Fibroblast of villous mesenchyme (primary cell): ENCODE measurements around the gene PIGM. TPM values are rescaled to one million over a fixed set of nuclear protein-coding genes. Genes with fewer than 3 reads are reported as not detected.

Experiments
- DNase-seq: peaks from one replicate; pipeline ENCODE4 v3.0.0-alpha.2; 2010; ENCODE audit warnings: low read depth
- H3K4me3 ChIP-seq: 2 replicates; pipeline ENCODE4 v1.5.1; 2011; ENCODE audit warnings: low read depth, mild to moderate bottlenecking, low read length
- total RNA-seq: library from RNA; depleted of rRNA; stranded (reverse); fragments of >200 nt; gene quantifications from 2 replicates; pipeline ENCODE4 v1.2.3, GENCODE V29; 2012
- TF ChIP-seq, protein P1 (sequence below): IDR thresholded peaks from 2 replicates; pipeline ENCODE4 v1.5.1; 2012; ENCODE audit warnings: low read depth, mild to moderate bottlenecking, low read length; ENCODE audit not compliant: insufficient read depth

The PIGM gene
- total RNA-seq, 1 donor: 6.0 TPM

DNA sequence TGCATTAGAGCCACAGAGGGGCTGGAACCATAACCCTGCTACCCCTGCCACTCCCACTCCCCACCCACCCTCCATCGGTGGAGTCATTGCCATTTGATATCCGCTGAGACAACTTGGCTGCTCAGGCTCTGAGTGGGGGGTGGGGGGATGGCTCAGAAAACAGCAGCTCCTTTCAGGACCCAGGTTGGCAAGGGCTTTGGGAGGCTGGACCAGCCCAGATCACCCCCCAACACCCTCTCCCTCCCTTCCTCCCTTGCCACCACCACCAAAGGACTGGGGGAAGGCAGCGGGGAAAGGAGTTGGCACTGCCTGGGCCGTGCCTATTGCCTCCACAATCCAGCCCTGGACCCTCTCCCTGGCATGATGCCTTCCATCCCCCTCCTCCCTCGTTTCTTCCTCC is 36.4 kb upstream of the PIGM start:
- TF ChIP-seq, protein P1, sequence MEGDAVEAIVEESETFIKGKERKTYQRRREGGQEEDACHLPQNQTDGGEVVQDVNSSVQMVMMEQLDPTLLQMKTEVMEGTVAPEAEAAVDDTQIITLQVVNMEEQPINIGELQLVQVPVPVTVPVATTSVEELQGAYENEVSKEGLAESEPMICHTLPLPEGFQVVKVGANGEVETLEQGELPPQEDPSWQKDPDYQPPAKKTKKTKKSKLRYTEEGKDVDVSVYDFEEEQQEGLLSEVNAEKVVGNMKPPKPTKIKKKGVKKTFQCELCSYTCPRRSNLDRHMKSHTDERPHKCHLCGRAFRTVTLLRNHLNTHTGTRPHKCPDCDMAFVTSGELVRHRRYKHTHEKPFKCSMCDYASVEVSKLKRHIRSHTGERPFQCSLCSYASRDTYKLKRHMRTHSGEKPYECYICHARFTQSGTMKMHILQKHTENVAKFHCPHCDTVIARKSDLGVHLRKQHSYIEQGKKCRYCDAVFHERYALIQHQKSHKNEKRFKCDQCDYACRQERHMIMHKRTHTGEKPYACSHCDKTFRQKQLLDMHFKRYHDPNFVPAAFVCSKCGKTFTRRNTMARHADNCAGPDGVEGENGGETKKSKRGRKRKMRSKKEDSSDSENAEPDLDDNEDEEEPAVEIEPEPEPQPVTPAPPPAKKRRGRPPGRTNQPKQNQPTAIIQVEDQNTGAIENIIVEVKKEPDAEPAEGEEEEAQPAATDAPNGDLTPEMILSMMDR: no peak
- DNase-seq: no peak

DNA sequence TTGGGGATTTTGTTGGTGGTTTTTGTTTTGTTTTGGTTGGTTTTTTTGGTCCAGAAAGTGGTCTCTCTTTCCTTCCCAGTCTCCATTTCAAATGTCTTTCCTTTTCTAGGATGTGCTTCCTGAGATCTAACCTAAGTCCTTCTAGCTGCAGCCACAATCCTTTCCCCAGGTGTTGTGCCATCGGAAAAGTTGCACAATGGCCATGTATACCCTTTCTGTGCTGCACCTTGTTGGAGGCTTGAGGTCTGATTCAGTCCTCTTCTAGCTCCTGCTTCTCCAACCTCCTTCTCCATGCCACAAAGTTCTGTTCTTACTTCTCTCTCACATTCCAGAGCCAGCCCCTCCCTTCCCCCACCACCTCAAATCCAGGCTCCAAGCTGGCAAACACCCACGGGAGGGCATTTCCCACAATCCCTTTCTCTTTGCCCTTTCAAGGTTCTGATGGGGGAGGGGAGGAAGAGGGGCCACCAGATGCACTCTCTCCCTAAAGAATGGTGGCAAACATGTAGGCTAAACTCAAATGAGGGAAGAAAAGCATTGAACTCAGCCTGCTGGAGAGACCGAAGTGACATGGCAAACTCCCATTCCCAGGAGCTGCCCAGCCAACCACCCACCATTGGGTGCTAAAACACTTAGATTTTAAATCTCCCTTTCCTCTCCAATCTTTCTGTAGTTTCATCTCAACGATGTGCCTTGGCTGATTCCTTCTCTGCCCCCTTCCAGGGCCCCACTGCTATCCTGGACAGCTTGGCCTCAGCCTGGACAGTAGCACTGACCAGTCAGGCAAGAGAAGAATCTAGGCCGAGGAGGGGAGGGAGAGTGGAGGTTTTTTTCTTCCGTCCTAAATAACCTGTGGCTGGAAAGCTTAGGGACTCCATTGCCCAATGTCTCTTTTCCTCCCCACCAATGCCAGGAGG is 35.3 kb upstream of the PIGM start:
- H3K4me3 ChIP-seq: no peak overlapping the region
- TF ChIP-seq, protein P1: no peak
- no peak for DNase-seq

More for the DNA sequence above, 36.4 kb upstream of the PIGM start:
- H3K4me3 ChIP-seq: no peak overlapping the region

DNA sequence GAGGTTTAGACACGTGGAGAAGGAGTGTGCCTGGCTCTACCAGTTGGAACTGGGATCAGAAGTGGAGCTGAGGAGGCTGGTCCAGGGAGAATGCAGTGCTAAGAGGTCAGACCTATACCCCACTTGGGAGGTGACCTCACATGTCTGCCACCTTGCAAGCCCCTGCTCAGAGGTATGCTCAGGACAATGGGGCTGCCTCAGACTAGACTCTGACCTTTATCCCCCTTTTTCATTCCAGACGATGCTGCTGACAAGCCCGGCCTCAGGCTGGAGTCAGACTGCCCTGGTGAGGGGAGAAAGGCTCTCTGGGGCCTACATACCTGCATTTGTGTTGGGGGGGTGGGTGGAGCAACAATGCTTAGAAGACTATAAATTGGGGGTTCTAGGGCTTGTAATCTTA is 33.0 kb upstream of the PIGM start:
- H3K4me3 ChIP-seq: no peak overlapping the region
- TF ChIP-seq, protein P1: no peak
- DNase-seq: no peak

DNA sequence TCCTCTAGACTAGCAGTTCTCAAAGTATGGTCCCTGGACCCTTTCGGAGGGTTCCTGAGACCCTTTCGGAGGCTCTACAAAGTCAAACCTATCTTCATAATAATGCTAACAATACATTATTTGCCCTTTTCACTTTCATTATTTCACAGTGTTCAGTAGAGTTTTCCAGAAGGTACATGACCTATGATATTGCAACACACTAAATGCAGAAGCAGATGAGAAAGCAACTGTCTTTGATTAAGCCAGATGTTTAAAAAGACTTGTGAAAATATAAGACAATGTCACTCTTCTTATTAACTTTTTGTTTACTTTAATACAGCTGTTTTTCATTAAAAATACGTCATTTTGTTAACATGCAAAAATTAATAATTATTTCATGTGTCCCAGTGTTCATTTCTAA is 32.4 kb upstream of the PIGM start:
- peak; percentile 8 for DNase-seq
- no peak overlapping the region for H3K4me3 ChIP-seq
- TF ChIP-seq, protein P1: no peak

DNA sequence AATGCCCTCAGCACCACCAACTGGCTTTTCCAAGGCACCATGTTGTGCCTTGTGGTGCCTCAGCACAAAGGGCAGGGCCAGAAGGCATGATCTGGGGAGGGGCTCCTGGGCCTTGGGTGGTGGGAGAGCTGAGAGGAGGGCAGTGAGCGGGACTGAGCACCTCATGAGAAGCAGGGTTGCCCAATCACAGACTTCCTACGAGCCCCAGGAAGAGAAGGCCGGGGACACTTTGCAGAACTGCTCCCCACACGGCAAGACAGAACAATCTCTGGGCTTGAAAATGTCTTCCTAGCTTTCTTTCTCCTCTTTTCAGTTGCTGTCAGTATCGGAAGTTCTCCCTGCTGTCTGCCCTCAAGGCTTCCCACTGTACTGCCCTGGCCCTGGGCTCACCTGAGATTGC is 31.4 kb upstream of the PIGM start:
- no peak for DNase-seq
- no peak overlapping the region for H3K4me3 ChIP-seq
- TF ChIP-seq, protein P1: no peak

DNA sequence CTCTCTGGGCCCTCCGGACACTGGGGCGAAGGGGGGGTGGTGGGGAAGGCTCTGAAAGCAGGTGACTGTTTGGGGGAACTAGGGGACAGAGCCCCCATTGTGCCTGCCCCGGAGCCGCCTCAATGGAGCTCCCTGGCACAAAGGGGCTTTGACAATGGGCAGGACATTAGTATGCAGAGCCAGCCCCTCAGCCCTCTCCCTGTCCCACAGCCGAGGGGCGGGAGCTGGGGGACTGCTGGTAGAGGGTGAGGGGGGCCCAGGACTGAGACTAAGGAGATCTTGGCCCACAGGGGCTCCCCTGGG is 30.4 kb upstream of the PIGM start:
- H3K4me3 ChIP-seq: no peak overlapping the region
- no peak for DNase-seq
- TF ChIP-seq, protein P1: no peak
